Measurements from ENCODE around the gene BSN.
"Not testable (repeated sequence)": the region's sequence is repeated elsewhere in the genome, so short reads cannot be mapped to it uniquely, and the experiment has no call there.

Gene BSN

DNA sequence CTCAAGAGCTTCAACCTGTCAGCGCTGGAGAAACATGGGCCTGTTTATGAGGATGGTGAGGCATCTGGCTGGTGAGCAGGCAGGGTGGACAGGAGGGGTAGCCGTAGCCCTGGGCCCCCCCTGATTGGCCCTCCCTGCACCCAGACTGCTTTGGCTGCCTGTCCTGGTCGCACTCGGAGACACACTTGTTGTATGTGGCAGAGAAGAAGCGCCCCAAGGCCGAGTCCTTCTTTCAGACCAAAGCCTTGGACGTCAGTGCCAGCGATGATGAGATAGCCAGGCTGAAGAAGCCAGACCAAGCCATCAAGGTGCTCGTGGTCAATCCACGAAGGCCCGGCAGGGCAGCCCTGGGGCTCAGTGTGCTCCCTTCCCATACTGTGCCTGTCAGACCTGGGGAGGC lies 121.6 kb downstream of the BSN start:
- no peak for DNase-seq

DNA sequence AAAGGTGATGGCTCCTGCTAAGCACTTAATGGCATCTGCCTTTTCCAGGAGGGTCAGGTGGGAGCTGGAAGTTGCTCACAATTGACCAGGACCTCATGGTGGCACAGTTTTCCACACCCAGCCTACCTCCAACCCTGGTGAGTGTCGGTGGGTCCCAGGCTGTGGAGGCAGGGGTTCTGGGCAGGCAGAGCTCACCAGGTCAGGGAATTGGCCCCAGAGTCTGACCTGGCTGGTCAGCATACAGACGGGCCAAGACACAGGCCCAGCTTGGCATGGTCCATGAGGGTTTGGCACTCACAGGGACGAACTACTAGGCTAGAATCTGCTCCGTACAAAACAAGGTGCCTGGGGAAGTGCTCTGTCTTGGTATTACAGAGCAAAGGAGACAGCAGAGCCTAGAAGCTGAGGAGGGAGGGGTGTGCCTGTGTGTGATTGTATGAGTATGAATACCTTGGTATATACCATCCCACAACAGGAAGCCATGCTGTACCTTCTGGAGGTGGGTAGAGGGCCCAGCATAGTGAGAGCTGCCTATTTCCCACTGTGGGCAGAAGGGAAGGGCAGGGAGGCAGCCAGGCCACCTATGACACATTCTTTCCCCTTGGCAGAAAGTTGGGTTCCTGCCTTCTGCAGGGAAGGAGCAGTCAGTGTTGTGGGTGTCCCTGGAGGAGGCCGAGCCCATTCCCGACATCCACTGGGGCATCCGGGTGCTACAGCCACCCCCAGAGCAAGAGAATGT lies 126.4 kb downstream of the BSN start:
- DNase-seq, result no peak

DNA sequence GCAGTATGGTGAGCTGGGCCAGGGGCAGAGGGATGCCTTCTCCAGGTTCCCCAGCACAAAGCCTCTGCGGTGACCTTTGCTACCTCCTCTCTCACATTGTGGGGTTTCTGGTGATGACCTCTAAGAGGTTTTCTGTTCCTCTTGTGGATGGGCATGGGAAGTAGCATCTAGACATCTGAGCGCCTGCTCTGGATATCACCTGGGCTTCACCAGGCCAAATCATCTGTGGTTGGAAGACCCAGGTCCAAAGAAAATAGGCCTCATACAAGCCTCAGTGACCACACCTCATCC lies 126.9 kb downstream of the BSN start:
- no peak for DNase-seq

DNA sequence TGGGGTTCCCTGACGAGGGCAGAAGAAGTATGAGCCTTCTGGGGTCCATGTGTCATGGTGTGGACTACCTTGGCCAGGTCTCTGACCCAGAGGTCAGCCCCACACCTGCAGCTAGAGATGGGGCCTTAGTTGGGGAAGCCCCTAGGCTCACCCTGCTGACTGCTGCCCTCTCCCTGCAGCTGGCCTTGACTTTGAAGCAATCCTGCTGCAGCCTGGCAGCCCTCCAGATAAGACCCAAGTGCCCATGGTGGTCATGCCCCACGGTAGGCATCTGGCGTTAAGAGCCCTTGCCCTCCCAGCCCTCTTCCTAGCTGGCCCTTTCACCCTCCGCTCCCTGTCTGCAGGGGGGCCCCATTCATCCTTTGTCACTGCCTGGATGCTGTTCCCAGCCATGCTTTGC lies 127.3 kb downstream of the BSN start:
- no peak for DNase-seq

DNA sequence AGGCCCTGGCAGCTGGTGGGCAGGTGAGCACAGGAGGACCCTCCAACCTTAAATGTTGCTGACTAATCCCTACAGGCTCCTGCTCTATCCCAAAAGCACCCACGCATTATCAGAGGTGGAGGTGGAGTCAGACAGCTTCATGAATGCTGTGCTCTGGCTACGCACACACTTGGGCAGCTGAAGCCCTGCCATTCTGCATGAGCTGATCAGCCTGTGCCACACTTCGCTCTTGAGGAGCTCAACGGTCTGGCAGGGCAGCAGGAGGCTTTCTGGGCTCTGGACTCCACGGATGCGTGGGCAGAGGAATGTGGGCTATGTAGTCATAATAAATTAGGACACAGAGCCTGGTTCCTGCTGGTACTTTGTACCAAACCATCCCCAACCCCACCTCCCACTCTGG lies 128.9 kb downstream of the BSN start:
- no peak for DNase-seq

DNA sequence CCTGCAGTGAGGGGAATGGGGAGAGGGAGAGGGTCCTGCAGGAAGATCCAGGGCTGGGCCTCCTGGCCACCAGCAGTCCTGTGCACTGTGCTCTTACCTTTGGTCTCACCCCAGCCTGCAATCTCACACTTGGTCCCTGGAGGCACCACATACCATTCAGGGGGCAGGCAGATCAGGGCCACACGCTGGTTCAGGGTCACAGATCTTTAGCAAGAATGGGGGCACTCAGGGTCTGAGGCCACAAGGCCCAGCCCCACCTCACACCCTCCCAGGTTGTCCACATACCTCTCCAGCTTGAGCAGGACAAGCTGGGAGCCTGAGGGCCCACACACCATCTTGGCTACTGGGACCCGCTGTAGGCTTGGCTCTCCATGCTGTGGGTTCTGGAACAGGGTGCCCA lies 130.2 kb downstream of the BSN start:
- DNase-seq, result not testable (repeated sequence)

DNA sequence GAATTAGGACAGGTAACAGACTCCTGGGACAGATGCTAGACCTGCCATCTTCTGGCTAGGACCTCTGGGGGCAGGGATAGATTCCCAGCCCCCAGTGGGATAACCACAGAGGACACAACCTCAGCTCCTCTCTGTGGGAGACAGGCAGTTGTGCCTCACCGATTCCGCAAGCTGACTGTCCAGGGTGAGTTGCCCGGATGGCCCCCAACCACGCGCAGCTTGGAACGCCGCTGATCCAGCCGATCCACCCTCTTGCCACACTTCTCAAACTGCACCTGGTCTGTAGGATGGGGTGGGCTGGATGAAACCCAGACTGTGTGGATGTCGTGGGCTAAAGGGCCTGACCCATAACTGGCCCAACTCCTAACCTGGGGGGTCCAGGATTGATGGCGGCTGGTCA lies 130.8 kb downstream of the BSN start:
- not testable (repeated sequence) for DNase-seq

DNA sequence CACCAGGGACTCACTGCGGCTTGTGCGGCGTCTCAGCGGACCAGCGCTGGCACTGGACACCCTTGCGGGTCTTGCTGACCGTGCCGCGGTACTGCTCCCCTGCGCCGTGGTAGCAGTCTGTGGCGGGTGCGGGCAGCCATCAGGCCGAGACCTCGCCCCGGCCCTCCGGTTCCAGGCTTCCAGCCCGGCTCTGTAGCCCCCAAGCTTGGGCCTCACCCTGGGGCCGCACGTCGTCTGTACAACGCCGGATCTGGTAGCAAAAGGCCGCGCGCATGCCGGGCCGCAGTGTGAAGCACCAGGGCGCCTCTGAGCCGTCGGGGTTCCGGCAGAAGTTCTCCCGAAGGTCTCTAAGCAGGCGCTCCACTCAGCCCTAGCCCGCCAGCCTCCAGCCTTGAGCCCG lies 131.6 kb downstream of the BSN start:
- DNase-seq, result not testable (repeated sequence)

DNA sequence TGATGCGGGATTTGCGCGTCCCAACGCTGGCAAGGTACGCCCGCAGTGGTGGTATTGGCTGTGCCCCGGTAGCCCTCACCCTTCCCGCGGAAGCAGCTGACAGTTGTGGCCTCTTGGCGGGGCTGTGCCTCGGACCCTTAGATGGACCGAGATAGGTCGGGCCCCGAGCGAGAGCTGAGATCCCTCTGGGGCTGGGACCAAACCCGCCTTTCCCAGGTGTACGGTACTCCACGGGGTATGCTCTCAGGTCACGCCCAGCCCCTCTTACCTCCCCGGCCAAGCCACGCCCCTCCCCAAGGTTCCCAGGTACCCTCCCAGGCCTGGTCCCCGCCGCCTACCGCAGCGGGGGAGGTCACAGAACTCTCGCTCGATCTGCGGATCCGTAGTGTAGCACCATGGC lies 132.1 kb downstream of the BSN start:
- not testable (repeated sequence) for DNase-seq

DNA sequence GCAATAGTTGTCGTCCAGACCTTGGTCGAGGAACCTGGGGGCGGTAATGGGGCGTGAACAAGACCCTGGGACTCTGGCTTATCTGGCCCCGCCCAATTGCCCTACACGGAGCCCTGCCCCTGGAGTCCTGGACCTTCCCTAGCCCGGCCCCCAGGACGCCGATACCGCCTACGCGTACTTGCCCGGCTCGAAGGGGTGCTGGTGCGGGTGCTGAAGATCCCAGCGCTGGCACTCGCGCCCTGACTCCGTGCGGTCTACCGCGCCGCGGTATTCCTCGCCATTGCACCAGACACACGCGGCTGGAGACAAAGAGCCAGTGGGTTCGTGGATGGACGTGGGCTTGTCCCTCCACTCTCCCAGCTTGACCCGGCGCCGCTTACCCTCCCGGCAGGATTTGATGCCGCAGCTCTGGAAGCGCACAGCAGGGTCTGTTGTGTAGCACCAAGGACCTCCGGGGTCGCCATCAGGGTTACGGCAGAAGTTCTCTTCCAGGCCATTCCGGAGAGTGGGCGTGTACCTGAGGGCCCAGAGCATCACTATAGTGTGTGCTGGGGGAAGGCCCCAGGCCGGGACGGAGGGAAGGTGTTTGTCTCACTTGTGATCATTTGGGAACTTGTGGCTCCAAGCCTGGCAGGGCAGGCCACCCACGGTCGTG lies 132.6 kb downstream of the BSN start:
- not testable (repeated sequence) for DNase-seq

DNA sequence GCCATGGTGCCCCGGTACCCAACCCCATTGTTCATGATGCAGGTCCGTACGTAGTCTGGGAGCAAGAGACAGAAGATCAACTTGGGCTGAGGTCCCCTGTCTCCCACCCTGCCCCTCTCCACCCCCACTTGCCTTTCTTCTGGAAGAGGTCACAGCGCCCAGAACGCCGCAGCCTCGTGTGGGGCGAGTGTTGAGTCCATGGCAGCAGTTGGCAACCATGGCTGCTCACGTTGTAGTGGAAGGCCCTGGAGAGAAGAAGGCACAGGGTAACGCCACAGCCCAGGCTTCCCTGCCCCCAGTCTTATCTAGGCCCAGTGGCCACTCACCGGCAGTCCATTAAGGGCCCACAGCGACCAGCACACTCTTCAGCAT lies 133.1 kb downstream of the BSN start:
- not testable (repeated sequence) for DNase-seq

DNA sequence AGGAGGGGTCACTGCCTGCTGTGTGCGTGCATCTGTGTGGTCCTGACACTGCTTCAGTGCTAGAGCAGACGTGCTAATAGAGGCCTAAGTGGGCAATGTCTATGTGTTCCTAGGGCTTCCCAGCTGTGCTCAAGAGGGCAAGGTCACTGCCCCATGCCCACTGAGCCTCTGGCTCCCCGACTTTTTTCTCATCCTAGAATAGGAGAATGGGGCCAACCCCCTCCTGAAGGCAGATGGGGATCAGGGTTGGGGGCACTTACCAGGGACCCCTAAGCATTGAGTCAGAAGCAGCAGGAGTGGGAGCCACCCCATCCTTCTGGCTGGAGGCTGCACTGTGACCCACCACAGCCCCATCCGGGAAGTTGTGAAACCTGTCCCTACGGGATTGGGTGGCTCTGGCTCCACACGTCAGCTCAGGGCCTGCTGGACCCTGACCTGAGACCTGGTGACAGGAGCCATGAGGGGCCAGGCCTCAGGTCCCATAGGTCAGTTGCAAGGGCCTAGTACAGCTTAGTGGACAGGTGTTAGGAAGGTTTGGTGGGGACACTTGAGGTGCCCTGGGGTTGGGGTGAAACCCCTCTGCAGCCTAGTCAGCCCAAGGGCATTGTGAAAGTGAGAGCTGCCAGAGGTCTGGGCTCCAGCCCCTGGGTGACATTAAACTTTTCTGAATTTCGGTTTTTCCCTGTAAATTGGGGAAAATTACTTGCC lies 134.2 kb downstream of the BSN start:
- DNase-seq, result not testable (repeated sequence)

DNA sequence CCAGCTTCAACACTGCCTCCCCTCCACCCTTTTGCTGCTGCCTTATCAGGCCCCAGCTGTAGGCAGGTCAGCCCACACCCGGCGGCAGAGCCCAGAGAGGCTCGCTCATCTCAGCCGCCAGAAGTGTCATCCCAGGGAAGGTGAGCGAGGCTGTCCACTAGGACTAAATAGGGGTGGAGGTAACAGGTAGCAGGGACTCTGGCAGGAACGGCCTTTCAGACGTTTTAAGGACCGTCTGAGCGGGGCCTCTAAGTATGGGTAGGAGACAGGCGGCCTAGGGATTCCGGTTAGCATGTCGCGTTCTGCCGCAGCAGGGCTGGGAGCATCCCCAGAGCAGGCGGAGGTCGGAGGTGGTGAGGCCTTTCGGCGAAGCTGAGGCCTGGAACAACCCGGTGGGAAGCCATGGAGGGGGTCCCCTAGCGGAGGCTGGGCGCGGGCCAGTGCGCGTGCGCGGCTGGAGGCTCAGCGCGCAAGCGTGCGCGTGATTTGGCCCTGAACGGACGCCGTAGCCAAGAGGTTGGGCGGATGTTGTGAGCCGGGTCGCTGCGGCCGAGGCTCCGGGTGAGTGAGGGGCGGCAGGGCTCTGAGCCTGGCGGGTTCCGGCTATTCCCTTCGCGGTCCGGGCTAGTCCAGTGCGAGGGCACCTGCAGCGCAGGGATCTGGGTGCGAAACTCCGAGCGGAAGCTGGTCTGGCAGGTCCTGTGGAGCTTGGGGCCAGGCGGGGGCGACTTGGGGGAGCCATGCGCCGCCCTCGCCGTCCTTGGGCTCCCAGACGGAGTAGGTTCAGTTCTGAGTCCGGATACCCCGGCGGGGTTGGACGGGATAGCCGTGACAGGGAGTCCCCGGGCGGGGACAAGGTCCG lies 135.0 kb downstream of the BSN start, which contains the start of the genes MST1 and RNF123:
MST1 (minus strand) TSS at position 429 of the 862 bp plus-strand sequence. CDS start 783 bp downstream, outside the sequence.
RNF123 (plus strand) TSS at position 512 of the 862 bp plus-strand sequence. CDS start 1,609 bp downstream, outside the sequence.
- no peak for DNase-seq

DNA sequence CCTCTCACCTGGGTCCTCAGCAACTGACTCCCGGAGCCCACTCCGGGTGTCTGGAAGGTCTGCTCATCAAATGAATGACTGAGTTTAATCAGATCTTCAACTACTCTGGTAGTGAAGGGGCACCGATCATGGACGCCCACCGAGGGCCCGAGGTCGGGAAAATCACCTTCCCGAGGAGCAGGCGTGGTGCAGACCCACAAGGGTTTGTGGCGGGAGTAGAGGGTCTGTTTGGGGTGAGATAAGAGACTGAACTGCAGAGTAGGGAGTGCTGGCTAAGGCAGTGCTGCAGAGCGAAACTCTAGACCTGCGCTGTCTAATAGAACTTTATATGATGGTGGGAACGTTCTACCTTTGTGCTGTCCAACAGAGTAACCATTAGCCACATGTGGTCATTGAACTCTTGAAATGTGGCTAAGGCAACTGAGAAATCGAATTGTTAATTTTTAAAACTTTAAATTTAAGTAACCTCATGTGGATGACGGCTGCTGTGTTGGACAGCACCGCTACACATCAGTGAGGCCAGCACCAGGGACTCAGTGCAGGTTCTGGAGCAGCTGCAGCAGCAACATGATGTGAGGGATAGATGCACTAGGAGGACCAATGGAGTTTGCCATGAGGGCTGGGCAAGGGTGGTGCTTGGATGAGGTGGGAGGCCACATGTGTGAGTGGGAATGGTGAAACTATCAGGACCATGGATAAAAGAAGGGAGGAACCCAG lies 135.8 kb downstream of the BSN start:
- not testable (repeated sequence) for DNase-seq

DNA sequence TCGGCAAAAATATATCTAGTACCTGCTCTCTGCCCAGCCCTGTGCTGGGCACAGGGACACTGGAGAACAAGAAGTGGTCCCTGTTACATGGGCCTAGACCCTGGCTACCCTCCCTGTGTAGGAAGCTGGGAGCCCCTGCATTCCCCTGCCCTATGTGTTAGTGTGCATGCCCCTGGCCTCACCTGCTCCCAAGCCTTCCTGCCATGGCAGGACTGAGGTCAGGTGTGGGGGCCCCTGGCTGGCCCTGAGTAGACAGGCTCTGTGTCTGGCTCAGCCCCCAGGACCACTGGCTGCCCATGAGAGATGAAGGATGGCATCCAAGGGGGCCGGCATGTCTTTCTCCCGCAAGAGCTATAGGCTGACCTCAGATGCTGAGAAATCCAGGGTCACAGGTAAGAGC lies 136.6 kb downstream of the BSN start:
- not testable (repeated sequence) for DNase-seq

DNA sequence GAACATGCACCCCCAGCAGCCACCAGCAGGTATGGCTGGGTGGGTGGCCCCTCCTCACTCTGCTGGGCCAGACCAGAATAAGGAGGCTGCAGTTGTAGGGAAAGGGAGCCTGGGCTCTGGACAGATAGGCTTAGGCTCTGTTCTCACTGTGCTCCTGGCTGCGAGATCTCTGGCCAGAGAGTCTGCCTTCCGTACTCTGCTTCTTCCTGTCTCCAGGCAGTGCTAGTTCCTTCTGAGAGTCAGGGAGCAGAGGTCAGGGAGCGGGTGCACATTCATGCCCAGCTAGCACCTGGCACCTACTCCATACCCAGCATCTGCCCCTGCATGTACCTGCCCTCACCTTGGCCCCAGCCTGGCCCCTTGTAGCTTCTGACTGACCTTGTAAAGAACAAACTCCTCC lies 137.2 kb downstream of the BSN start:
- DNase-seq, result not testable (repeated sequence)

DNA sequence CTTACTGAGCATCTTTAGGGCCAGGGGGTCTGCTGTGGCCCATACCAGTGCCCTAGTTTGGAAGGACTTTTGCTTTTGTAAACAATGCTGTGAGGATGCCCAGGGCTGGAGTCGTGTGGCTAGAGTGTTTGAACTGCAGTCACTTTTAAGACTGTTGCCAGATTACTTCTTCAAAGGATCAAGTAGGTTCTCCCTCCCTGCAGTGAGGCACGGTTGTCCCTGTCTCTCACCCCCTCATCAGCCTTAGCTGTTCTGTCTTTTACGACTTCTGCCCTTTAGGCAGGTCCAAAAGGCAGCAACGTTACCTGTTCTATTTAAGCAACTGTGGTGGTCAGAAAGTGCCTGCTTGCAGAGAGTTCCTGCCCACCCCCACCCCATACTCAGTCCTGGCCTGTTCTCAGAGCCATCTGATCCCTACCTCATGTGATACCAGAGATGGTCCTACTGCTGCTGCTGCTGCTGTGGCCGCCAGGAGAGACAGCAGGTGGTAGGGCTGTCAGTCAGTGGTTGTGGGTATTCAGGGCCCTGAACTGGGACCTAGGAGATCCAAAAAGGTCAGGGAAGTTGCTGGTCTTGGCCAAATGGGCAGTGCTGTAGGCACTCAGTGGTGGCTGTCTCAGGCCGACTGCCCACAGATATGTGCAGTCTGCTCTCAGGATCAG lies 140.3 kb downstream of the BSN start:
- DNase-seq, result not testable (repeated sequence)

DNA sequence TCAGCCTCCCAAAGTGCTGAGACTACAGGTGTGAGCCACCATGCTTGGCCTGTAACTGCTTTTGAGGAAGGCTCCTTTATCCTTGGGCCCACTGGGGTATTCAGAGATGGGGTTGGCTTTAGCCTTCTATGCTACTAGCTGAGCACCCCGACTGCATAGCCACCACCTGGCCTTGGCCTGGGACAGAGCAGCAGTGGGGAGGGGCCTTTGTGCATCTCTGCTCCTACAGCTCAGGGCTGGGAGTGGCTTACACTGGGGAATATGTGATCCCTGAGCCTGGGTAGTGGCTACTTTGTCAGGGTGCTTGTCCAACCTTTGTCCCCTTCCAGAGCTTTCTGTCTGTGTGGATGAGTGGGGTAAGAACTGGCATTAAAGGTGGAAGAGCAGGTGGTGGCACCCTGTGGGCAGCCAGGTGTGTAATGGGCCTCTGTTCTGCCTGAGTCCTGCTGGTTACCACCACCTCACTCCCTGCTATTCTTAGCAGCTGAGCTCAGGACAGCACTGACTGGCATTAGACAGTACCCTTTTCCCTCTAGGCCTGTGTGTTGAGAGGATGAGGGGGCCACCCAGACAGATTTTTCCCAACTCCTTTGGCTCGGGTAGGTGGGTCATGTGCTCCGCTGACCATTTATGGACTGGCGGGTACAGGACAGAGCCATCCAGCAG lies 141.2 kb downstream of the BSN start:
- not testable (repeated sequence) for DNase-seq

DNA sequence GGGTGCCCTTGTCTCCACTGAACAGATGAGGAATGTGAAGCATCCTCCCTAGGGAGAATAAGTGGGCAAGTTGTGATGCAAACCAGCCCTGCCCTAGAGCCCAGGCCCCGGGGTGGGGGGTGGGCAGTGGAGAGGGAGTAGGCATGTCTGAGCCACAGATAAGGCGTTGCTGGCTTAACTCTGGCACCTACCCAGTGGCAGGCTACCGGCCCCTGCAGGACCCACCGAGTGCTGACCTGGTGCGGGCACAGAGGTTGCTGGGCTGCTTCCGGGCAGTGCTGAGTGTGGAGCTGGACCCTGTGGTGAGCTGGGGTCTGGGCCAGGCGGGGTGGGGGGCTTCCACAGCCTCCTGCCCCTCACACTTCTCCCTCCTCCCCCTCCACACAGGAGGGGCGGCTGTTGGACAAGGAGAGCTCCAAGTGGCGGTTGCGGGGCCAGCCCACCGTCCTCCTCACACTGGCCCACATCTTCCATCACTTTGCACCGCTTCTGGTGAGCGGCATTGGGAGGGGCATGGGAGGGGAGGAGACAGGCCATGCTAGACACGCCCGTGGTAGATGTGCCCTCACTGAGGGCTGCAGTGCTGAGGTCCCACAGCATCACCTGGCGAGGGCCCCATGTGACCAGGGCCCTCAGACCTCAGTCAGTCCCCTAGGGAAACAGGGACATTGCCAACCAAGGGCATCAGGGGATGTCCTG lies 145.2 kb downstream of the BSN start:
- DNase-seq, result no peak

DNA sequence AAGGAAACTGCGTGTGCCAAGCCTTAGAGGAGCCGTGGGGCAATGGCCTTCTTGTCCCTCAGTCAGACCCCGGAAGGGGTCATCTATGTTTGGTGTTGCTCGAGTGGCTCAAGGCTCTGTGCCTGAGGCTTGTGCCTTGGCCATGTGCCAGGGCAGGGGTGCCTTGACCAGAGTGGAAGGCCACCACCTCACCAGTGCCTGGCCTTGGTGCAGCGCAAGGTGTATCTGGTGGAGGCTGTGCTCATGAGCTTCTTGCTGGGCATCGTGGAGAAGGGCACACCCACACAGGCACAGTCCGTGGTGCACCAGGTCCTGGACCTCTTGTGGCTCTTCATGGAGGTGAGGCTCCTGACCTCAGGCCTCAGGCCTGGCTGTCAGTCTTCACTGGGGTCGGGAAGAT lies 145.7 kb downstream of the BSN start:
- DNase-seq, result no peak
